Peyer's patch (tissue), 4 donors: ENCODE data around the gene ANKRD13D. TPM values are rescaled to one million over a fixed set of nuclear protein-coding genes. Genes with fewer than 3 reads are reported as not detected.

Experiments used
- DNase-seq, 3 donors: peaks; one replicate each; pipeline ENCODE4 v3.0.0-alpha.2; 2017 to 2019
- H3K27ac ChIP-seq, 4 donors: fragments of 200-600 bp; sonication (generic); one replicate each; pipeline ENCODE4 v1.5.1; 2016 to 2019
- H3K27me3 ChIP-seq, 2 donors: fragments of 200-600 bp; sonication (generic); one replicate each; pipeline ENCODE4 v1.5.1; 2019
- H3K36me3 ChIP-seq, 3 donors: fragments of 200-600 bp; sonication (generic); one replicate each; pipeline ENCODE4 v1.5.1; 2016 to 2019
- H3K4me1 ChIP-seq, 4 donors: fragments of 200-600 bp; sonication (generic); one replicate each; pipeline ENCODE4 v1.5.1; 2016 to 2019
- H3K4me3 ChIP-seq, 4 donors: fragments of 200-600 bp; sonication (generic); 1 replicate in 3 of 4; 2 replicates in 1 of 4; pipeline ENCODE4 v1.5.1; 2016 to 2019; ENCODE audit warnings: mild to moderate bottlenecking in 1 of 4
- H3K9me3 ChIP-seq, 4 donors: fragments of 200-600 bp; sonication (generic); one replicate each; pipeline ENCODE4 v1.5.1; 2016 to 2019; ENCODE audit warnings: mild to moderate bottlenecking in 1 of 4
- CTCF ChIP-seq, 6 experiments: fragments of 450-650 bp in 4 of 6; fragments of 200-600 bp in 2 of 6; sonication (generic) in 1 of 6; IDR thresholded peaks; one replicate each; pipeline ENCODE4 v1.5.1; 2017 to 2019; ENCODE audit warnings: antibody characterized with exemption in 6 of 6, mild to moderate bottlenecking in 3 of 6, moderate library complexity in 1 of 6
- POLR2A ChIP-seq, 2 donors: fragments of 450-650 bp; IDR thresholded peaks; one replicate each; pipeline ENCODE4 v1.5.1; 2017; ENCODE audit warnings: antibody characterized with exemption in 2 of 2, mild to moderate bottlenecking in 2 of 2, moderate library complexity in 2 of 2
- total RNA-seq, 4 donors: library from RNA; depleted of rRNA; stranded (reverse); fragments of >200 nt; gene quantifications; one replicate each; pipeline ENCODE4 v1.1.0, GENCODE V29; 2016

ANKRD13D gene
- total RNA-seq, 4 donors from 2014 or later, result 25.4 to 97.4 (median 41.5) TPM

- Histone ChIP-seq H3K36me3 (no peaks in the 10 kb centered on the region), H3K4me3 (peak overlapping the region in 3 of 4 donors; percentile 64 to 79 (median 72)), H3K27me3 (no peaks in the 10 kb centered on the region), H3K9me3 (no peaks in the 10 kb centered on the region), H3K4me1 (peaks cover 9 to 63% (median 49%) of the 10 kb centered on the region in 4 donors), H3K27ac (peak overlapping the region; percentile 98 to 100 (median 99))
- peak in 1 of 2 donors; percentile 4 for TF ChIP-seq POLR2A (IDR thresholded peaks at IDR 0.05)
- peak; percentile 75 to 95 (median 92) for TF ChIP-seq CTCF (IDR thresholded peaks at IDR 0.05)
- DNase-seq, result peak in 2 of 3 donors; percentile 77 to 83
These were observed 62.3 kb downstream of the ANKRD13D start for GRCh38 chr11:67351275-67352005.

Other genes starting within 250 kb of the ANKRD13D start
- 10 to 100 TPM in 3 of 4 donors, 1 to 10 TPM in 1; 9.9 to 26.3 (median 21.2) TPM for gene RHOD, start 232.5 kb upstream of the ANKRD13D start, total RNA-seq
- gene KDM2A, start 170.0 kb upstream of the ANKRD13D start, total RNA-seq, result 100 to 1,000 TPM in 2 of 4 donors, 10 to 100 TPM in 2; 76.7 to 225 (median 105) TPM
- 100 to 1,000 TPM; 103 to 276 (median 163) TPM for gene GRK2, start 22.8 kb upstream of the ANKRD13D start, total RNA-seq
- 100 to 1,000 TPM in 2 of 4 donors, 10 to 100 TPM in 2; 55.9 to 128 (median 99.9) TPM for gene SSH3, start 14.2 kb downstream of the ANKRD13D start, total RNA-seq
- gene POLD4, start 64.2 kb downstream of the ANKRD13D start, total RNA-seq, result 100 to 1,000 TPM in 3 of 4 donors, 10 to 100 TPM in 1; 74.3 to 329 (median 272) TPM
- gene CLCF1, start 84.3 kb downstream of the ANKRD13D start, total RNA-seq, result 10 to 100 TPM in 2 of 4 donors, 1 to 10 TPM in 2; 1.2 to 14.9 (median 7.5) TPM
- gene RAD9A, start 102.7 kb downstream of the ANKRD13D start, total RNA-seq, result 10 to 100 TPM; 37.0 to 73.4 (median 61.6) TPM
- gene PPP1CA, start 112.6 kb downstream of the ANKRD13D start, total RNA-seq, result 100 to 1,000 TPM; 156 to 213 (median 177) TPM
- 10 to 100 TPM in 2 of 4 donors, 1 to 10 TPM in 2; 5.6 to 53.6 (median 9.3) TPM for gene TBC1D10C, start 114.8 kb downstream of the ANKRD13D start, total RNA-seq
- 1 to 10 TPM in 1 of 4 donors, under 1 TPM in 2, not detected in 1; 0.54 to 1.2 (median 0.83) TPM for gene CARNS1, start 126.4 kb downstream of the ANKRD13D start, total RNA-seq
- gene RPS6KB2, start 139.2 kb downstream of the ANKRD13D start, total RNA-seq, result 10 to 100 TPM; 58.0 to 88.3 (median 63.5) TPM
- 10 to 100 TPM; 17.3 to 56.9 (median 21.7) TPM for gene PTPRCAP, start 148.4 kb downstream of the ANKRD13D start, total RNA-seq
- gene CORO1B, start 154.2 kb downstream of the ANKRD13D start, total RNA-seq, result 100 to 1,000 TPM in 3 of 4 donors, 10 to 100 TPM in 1; 68.5 to 161 (median 138) TPM
- not detected for gene GPR152, start 163.4 kb downstream of the ANKRD13D start, total RNA-seq
- 1 to 10 TPM in 1 of 4 donors, under 1 TPM in 2, not detected in 1; 0.85 to 3.3 (median 0.94) TPM for gene CABP4, start 166.1 kb downstream of the ANKRD13D start, total RNA-seq
- gene TMEM134, start 179.9 kb downstream of the ANKRD13D start, total RNA-seq, result 100 to 1,000 TPM in 1 of 4 donors, 10 to 100 TPM in 3; 80.0 to 126 (median 86.1) TPM
- 10 to 100 TPM; 39.9 to 75.9 (median 58.4) TPM for gene AIP, start 193.7 kb downstream of the ANKRD13D start, total RNA-seq
- 100 to 1,000 TPM in 3 of 4 donors, 10 to 100 TPM in 1; 94.4 to 126 (median 109) TPM for gene PITPNM1, start 216.1 kb downstream of the ANKRD13D start, total RNA-seq
- 10 to 100 TPM; 60.4 to 97.7 (median 77.2) TPM for gene CDK2AP2, start 218.9 kb downstream of the ANKRD13D start, total RNA-seq
- not detected for gene CABP2, start 234.1 kb downstream of the ANKRD13D start, total RNA-seq